PC-3 (cell line): ENCODE results near the gene DDX53. TPM values are rescaled to one million over a fixed set of nuclear protein-coding genes. Genes with fewer than 3 reads are reported as not detected.
A peak's percentile ranks its signal among the peaks of the same experiment; 100 is the strongest.

Source experiments
- ATAC-seq: fragments of 200-7000 bp; cut with Tn5 transposase; 2 replicates; pipeline ENCODE4 v1.9.1; 2020; ENCODE audit warnings: mild to moderate bottlenecking, moderate library complexity
- Bru-seq: library from RNA; stranded (reverse); fragments of 400-500 nt; gene quantifications from one replicate; lab custom pipeline; 2021; lab: Mats Ljungman, UMichigan
- BruChase-seq, 2 experiments: library from RNA; stranded (reverse); fragments of 400-500 nt; gene quantifications; one replicate each; lab custom pipeline; 2021; lab: Mats Ljungman, UMichigan
- BruUV-seq: library from RNA; stranded (reverse); fragments of 400-500 nt; replicated peaks from 2 replicates; lab custom pipeline; 2021; lab: Mats Ljungman, UMichigan
- CTCF ChIA-PET: fragments of 300-600 bp; sonication (Branson Sonifier 250); formaldehyde crosslinking; loops from one replicate; lab custom pipeline; 2022; ENCODE audit warnings: antibody characterized with exemption; lab: Charles Lee
- POLR2A ChIA-PET: fragments of 300-600 bp; sonication (Branson Sonifier 250); formaldehyde crosslinking; loops from one replicate; lab custom pipeline; 2022; ENCODE audit warnings: antibody characterized with exemption; ENCODE audit not compliant: unreplicated experiment; lab: Charles Lee
- DNase-seq: peaks from one replicate; pipeline ENCODE4 v3.0.0-alpha.2; 2015
- H2AFZ ChIP-seq: fragments of 300-600 bp; sonication (generic); 2 replicates; pipeline ENCODE4 v1.6.0; 2016; ENCODE audit warnings: antibody characterized with exemption, low read length
- H3F3A ChIP-seq: fragments of 300-600 bp; sonication (generic); one replicate; pipeline ENCODE4 v1.6.0; 2017; ENCODE audit warnings: antibody characterized with exemption, low read length, control low read depth, mild to moderate bottlenecking; ENCODE audit not compliant: unreplicated experiment
- H3K27ac ChIP-seq: fragments of 300-600 bp; sonication (generic); 2 replicates; pipeline ENCODE4 v1.5.1; 2016; ENCODE audit warnings: mild to moderate bottlenecking, low read length
- H3K27me3 ChIP-seq: fragments of 300-600 bp; sonication (generic); 2 replicates; pipeline ENCODE4 v1.6.1; 2016; ENCODE audit warnings: low read length, mixed read lengths
- H3K36me3 ChIP-seq: fragments of 300-600 bp; sonication (generic); 2 replicates; pipeline ENCODE4 v1.6.1; 2016; ENCODE audit warnings: low read depth, mixed run types, low read length, mixed read lengths
- H3K4me1 ChIP-seq: fragments of 300-600 bp; sonication (generic); 2 replicates; pipeline ENCODE4 v1.5.1; 2016; ENCODE audit warnings: low read length; ENCODE audit not compliant: insufficient read depth
- H3K4me2 ChIP-seq: fragments of 300-600 bp; sonication (generic); 2 replicates; pipeline ENCODE4 v1.6.0; 2016; ENCODE audit warnings: low read length
- H3K4me3 ChIP-seq: fragments of 300-600 bp; sonication (generic); 2 replicates; pipeline ENCODE4 v1.5.1; 2016; ENCODE audit warnings: mild to moderate bottlenecking, low read length, mixed read lengths
- H3K79me2 ChIP-seq: fragments of 300-600 bp; sonication (generic); 2 replicates; pipeline ENCODE4 v1.6.1; 2017; ENCODE audit warnings: low read length, mixed read lengths
- H3K9ac ChIP-seq: fragments of 300-600 bp; sonication (generic); 2 replicates; pipeline ENCODE4 v1.6.0; 2016; ENCODE audit warnings: mild to moderate bottlenecking, low read length
- H3K9me2 ChIP-seq: fragments of 300-600 bp; sonication (generic); replicated peaks from 2 replicates; pipeline ENCODE4 v1.6.1; 2016; ENCODE audit warnings: mixed run types, low read length, mixed read lengths
- H3K9me3 ChIP-seq: fragments of 300-600 bp; sonication (generic); 2 replicates; pipeline ENCODE4 v1.6.1; 2016; ENCODE audit warnings: low read length, mixed read lengths
- H4K20me1 ChIP-seq: fragments of 300-600 bp; sonication (generic); 2 replicates; pipeline ENCODE4 v1.6.1; 2016; ENCODE audit warnings: low read length, mixed read lengths
- CTCF ChIP-seq: fragments of 300-600 bp; sonication (generic); conservative IDR thresholded peaks from 2 replicates; pipeline ENCODE4 v1.5.1; 2017; ENCODE audit warnings: antibody characterized with exemption, low read depth, mild to moderate bottlenecking, low read length
- EZH2 ChIP-seq: fragments of 300-600 bp; sonication (generic); IDR thresholded peaks from one replicate; pipeline ENCODE4 v1.6.1; 2017; ENCODE audit warnings: antibody characterized with exemption, mild to moderate bottlenecking, low read length; ENCODE audit not compliant: unreplicated experiment
- EZH2phosphoT487 ChIP-seq: fragments of 300-600 bp; sonication (generic); IDR thresholded peaks from 2 replicates; pipeline ENCODE4 v1.6.1; 2018; ENCODE audit warnings: mild to moderate bottlenecking, antibody characterized with exemption, low read length, borderline replicate concordance
- intact Hi-C: fragments of 100-400 bp; cut with micrococcal nuclease; formaldehyde crosslinking; loops from 2 replicates; pipeline ENCODE4 v1.9.0; 2023
- long read RNA-seq: library from polyadenylated mRNA; unstranded; transcript quantifications from one replicate; pipeline ENCODE4 v2.0.0, GENCODE V29; 2021; ENCODE audit not compliant: unreplicated experiment
- total RNA-seq: library from RNA; depleted of rRNA; stranded (reverse); fragments of >200 nt; gene quantifications from 2 replicates; pipeline ENCODE4 v1.2.3, GENCODE V29; 2014; rRNA removed

The DDX53 gene
- total RNA-seq: not detected in 2 replicates
- Bru-seq, nascent RNA: not detected
- BruChase-seq, experiment 1, labeled RNA remaining after a 6-hour chase: percentile 13 among the genes with signal in this experiment
- not detected for BruChase-seq, experiment 2, labeled RNA remaining after a 2-hour chase
- long read RNA-seq: 0 reads

- Histone ChIP-seq H3K4me2 (no peak within 1 kb of the TSS), H4K20me1 (no peaks in the 10 kb centered on the region), H2AFZ (no peak within 1 kb of the TSS), H3K4me3 (no peak within 1 kb of the TSS), H3K9me3 (no peaks in the 10 kb centered on the region), H3K9me2 (no peaks in the 10 kb centered on the region), H3K79me2 (no peaks in the 10 kb centered on the region), H3K27ac (no peak within 1 kb of the TSS), H3K36me3 (no peaks in the 10 kb centered on the region), H3F3A (no peaks in the 10 kb centered on the region), H3K9ac (no peak within 1 kb of the TSS), H3K27me3 (no peaks in the 10 kb centered on the region), H3K4me1 (no peaks in the 10 kb centered on the region)
- POLR2A ChIA-PET: no interaction called here
- ATAC-seq (no peak), DNase-seq (no peak)
- intact Hi-C loops: no loop called here
- CTCF ChIA-PET: no interaction called here
- no peak for TF ChIP-seq EZH2phosphoT487
- TF ChIP-seq CTCF: no peak
- no peak for TF ChIP-seq EZH2
- BruUV-seq: no TSS peak
These were observed at the start of gene DDX53 for GRCh38 chrX:22999696-23000223. Gene DDX53, plus strand, starts transcription at chrX:22999960. Its CDS starts 98 bp downstream, at chrX:23000058.

GRCh38 chrX:22950269-22951266, 49.2 kb upstream of the DDX53 start:
- Histone ChIP-seq H3K4me3 (no peak overlapping the region), H3K9me3 (no peaks in the 10 kb centered on the region), H3K79me2 (no peaks in the 10 kb centered on the region), H3F3A (no peaks in the 10 kb centered on the region), H3K36me3 (no peaks in the 10 kb centered on the region), H3K4me2 (no peak overlapping the region), H2AFZ (no peak overlapping the region), H3K9ac (no peak overlapping the region), H3K4me1 (peaks cover 20% of the 10 kb centered on the region), H3K27me3 (no peaks in the 10 kb centered on the region), H4K20me1 (no peaks in the 10 kb centered on the region), H3K9me2 (no peaks in the 10 kb centered on the region), H3K27ac (no peak overlapping the region)
- ATAC-seq: peak; percentile 94
- DNase-seq: peak; percentile 88
- TF ChIP-seq EZH2phosphoT487 (no peak), CTCF (no peak), EZH2 (no peak)
- ChIA-PET POLR2A (no interaction called here), CTCF (interaction anchor here (0.7 kb wide), 1 partner anchor 1457 kb away, joined by 4 read pairs; no protein-coding TSS in a partner anchor)
- BruUV-seq: no TSS peak
- intact Hi-C loops: no loop called here
